Measurements from ENCODE around the gene NUP98.

DNA sequence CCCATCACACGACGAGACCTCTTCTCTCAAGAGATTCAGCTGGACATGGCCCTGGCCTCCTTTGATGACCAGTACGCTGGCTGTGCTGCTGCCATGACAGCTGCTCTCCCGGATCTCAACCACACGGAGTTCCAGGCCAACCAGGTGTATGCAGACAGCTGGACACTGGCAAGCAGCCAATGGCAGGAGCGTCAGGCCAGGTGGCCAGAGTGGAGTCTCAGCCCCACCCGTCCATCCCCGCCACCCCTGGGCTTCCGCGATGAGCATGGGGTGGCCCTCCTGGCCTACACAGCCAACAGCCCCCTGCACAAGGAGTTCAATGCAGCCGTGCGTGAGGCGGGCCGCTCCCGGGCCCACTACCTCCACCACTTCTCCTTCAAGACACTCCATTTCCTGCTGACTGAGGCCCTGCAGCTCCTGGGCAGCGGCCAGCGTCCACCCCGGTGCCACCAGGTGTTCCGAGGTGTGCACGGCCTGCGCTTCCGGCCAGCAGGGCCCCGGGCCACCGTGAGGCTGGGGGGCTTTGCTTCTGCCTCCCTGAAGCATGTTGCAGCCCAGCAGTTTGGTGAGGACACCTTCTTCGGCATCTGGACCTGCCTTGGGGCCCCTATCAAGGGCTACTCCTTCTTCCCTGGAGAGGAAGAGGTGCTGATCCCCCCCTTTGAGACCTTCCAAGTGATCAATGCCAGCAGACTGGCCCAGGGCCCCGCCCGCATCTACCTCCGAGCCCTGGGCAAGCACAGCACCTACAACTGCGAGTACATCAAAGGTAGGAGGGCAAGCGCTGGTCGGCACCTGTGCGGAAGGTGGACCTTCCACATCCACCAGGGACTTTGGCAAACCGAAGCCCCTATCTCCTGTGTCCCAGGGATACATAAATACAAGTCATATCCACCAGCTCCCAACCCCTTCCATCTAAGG is 137.5 kb downstream of the NUP98 start:
- TF ChIP-seq, protein P1, sequence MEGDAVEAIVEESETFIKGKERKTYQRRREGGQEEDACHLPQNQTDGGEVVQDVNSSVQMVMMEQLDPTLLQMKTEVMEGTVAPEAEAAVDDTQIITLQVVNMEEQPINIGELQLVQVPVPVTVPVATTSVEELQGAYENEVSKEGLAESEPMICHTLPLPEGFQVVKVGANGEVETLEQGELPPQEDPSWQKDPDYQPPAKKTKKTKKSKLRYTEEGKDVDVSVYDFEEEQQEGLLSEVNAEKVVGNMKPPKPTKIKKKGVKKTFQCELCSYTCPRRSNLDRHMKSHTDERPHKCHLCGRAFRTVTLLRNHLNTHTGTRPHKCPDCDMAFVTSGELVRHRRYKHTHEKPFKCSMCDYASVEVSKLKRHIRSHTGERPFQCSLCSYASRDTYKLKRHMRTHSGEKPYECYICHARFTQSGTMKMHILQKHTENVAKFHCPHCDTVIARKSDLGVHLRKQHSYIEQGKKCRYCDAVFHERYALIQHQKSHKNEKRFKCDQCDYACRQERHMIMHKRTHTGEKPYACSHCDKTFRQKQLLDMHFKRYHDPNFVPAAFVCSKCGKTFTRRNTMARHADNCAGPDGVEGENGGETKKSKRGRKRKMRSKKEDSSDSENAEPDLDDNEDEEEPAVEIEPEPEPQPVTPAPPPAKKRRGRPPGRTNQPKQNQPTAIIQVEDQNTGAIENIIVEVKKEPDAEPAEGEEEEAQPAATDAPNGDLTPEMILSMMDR (IDR thresholded peaks at IDR 0.05) = no peak
- TF ChIP-seq POLR2A (IDR thresholded peaks at IDR 0.05) (no peak), EP300 (IDR thresholded peaks at IDR 0.05) (no peak), POLR2AphosphoS5 (IDR thresholded peaks at IDR 0.05) (no peak)
